GM04503 (cell line): ENCODE results near the gene QPCTL.

Experiments used
- DNase-seq: peaks from one replicate; pipeline ENCODE4 v3.0.0-alpha.2; 2012; ENCODE audit warnings: low read depth

Gene QPCTL

DNA sequence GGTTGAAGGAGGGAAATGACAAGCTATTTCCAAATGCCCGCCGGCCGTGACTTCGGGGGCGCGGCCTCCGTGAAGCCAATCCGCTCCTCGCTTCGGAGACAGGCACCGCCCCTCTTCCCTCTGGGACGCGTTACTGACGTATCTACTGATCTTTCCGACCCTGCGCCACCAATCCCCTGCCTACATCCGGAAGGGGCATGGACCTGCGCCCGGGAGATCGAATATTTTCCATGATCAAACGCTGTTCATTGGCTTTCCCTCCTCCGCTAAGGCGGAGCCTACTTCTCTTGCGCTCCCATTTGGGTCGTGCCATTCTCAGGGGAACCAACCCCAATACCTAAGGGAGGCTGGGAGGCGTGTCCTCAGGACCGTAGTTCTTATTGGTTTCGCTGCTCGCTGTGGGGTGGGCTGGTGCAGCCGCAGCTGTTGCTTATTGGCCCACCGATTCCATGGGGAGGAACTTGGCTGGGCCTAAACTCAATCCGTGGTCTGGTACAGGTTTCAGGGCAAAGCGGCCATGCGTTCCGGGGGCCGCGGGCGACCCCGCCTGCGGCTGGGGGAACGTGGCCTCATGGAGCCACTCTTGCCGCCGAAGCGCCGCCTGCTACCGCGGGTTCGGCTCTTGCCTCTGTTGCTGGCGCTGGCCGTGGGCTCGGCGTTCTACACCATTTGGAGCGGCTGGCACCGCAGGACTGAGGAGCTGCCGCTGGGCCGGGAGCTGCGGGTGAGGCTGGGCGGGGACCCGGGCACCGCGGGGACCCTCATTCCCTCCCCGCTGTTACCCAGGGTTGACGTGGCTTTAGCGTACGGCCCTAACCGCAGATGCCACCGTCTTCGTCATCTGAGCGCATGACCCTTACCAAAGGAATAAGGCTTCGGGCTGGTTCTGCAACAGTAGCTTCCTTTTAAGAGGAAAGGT lies at the start of gene QPCTL:
QPCTL (plus strand) TSS at position 480 of the 919 bp plus-strand sequence; CDS start at position 518, 38 bp downstream.
- DNase-seq, result peak; percentile 100

DNA sequence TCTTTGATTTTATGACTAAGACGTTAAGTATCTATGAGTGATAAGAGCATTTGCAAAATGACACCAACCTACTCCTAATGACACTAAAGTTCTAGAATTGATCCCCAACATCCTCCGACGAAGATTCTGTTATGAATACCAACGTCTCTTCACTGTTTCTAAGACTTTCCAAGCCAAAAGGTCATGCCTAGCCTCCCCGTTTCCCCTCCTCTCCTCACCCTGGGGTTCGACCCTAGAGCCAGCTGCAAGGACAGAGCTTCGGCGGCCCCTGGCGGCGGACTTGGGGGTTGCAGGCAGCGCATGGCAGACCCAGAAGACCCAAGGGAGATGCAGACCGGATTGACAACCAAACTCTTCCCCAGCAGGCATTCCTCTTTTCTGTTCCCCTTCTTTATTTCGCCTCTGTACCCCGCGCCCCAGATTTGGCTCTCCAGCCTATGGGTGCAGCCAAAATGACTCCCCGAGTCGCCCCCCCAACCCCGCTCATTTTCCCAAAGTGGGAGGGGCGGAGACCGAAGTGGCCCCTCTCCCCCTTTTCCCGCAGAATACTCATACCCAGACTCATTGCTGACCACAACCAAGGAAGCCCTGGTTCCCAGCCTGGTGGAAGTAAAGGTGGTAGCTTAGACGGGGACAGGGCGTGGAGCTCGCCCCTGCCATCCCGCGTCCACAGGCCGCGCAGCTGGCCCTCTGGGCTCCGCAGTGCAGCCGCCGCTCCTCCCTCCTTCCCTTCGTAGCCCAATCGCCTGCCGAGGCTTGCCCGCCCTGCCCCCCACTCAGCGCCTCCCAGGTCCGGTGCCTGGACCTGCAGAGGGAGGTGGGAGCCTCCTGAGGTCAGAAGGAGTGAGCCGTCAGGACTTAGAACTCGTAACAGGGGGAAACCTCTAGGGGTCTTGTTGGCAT lies 49.2 kb upstream of the QPCTL start:
- peak; percentile 31 for DNase-seq

DNA sequence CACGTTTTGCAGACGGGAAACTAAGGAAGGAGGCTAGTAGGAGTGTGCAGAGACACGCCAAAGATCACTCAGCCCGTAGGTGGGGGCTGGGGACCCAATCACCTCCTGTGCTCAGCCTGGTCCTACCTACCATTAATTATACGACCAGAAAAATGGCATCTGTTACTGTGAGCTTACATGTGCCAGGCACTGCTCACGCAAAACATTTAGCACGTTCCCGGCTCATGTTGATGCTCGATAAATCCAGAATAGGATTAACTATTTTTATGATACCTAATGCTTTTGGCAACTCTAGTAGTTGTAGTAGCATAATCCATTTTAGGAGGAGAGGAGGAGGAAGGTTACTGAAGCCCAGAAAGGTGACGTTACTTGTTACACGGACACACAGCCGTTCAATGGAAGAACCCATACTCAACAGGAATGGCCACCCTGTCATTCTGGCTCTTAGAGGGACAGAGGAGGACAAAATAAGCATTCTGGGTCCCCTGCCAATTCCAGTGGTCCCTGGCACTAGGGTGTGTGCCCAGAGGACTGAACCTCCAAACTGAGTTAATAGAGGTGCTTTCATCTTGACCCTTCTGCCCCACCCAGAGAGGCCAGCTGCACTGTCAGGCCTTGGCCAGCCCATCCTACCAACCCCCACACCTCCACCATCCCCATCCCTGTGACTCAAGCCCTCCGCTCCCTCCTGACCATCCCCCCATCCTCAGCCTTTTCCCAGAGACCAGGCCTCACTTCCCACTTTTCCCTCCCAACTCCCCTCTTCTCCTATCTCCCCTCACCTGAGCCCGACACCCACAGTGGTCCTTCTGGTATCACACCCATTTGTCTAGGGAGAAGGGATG lies 48.3 kb upstream of the QPCTL start:
- no peak for DNase-seq

DNA sequence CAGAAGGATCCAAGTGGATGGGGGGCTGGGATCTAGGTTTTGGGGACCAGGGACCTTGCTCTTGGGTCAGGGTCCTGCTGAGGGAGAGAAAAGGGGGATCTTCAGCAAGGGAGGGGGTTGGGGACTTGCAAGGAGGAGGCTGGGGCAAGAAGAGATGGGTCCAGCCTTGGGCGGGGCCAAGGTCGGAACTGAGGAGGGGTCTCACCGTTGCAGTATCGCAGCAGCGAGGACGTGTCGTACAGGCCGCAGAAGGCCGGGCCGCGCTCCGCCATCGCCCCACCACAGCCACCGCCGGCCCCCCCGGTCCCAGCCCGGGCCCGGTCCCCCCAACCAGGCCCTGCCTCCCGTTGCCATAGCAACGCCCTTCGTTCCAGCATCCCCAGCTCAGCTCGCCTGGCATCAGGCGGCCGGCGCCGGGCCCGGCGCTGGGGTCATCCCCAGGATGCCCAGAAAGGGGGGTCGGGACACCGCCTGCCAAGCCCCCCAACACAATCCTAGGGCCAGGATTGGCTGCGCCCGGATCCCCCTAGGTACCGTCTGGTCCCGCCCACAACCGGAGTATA lies 47.3 kb upstream of the QPCTL start:
- no peak for DNase-seq

DNA sequence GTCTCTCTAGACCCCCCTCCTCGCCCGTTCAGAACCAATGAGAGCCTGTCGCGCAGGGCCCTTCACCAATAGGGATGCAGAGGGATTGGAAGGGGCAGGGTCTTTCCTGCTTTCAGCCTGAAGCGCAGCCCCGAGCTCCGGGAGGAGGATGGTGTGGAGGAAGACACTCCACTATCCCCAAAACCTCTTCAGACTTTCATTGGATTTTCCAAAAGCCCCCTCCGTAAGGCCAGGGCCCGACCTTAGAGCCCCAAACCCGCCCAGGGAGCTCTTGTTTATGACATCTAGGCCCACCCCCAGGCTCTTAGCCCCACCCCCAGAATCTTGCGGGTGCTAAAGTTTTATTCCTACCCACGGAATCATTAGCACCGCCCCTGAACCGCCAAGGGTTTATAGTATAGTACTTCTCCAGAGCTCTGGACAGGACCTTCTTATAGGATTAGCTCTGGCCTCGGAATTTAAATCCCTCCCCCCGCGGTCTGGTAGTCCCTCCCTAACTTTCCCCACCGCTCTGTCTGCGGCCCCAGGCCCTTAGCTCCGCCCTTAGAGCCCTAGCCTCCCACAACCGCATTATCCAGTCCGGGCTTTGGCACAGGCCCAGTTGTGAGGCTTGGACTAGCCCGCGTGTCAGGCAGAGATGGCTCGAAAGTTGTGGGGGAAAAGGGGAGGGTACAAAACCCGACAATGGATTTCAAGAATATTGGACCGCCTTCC lies 46.7 kb upstream of the QPCTL start:
- no peak for DNase-seq

DNA sequence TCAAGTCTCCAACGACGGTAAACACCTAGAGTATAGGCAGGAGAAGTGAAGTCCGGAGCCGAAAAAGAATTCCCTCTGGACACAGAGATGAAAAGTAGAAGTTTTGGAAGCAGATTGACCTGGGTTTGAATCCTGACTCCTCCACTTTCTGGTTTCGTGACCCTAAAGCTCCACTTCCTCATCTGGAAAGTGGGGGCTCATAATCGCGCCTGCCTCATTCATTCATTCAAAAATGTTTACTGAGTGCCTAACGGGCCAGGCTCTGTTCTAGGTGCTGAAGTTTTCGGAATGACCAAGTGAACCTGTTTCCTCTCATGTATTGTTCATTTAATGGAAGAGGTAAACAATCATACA lies 46.1 kb upstream of the QPCTL start:
- no peak for DNase-seq

DNA sequence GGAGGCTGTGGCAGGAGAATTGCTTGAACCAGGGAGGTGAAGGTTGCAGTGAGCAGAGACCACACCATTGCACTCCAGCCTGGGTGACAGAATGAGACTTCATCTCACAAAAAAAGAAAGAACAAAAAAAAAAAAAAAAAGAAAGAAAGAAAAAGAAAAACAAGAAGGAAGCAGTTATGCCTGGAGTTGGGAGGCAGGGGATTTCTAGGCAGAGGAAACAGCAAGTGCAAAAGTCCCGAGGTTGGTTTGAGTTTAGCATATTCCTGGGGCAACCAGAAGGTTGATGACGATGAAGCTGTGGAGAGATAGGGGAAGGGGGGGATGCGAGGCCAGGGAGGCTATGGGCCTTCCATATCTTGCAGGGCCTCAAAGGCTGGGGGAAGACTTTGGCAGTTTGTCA lies 41.7 kb upstream of the QPCTL start:
- no peak for DNase-seq

DNA sequence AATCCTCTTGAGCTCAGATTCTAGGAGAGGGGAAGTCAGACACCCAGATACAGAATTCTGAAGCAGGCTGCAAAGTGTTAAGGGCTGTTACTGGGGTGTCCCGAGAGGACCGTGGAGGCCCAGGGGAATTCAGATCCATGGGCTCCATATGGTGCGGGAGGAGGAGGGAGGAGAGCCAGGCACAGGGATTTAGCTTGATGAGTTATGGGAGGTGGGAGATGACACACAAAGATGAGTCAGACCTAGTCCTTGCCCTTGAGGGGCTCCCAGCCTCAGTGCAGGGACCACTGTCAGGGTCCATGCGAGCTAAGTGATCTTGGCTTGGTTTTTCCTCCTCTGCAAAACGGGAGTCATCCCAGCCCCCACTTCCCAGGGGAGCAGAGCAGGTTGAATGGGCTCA lies 38.8 kb upstream of the QPCTL start:
- DNase-seq, result no peak

DNA sequence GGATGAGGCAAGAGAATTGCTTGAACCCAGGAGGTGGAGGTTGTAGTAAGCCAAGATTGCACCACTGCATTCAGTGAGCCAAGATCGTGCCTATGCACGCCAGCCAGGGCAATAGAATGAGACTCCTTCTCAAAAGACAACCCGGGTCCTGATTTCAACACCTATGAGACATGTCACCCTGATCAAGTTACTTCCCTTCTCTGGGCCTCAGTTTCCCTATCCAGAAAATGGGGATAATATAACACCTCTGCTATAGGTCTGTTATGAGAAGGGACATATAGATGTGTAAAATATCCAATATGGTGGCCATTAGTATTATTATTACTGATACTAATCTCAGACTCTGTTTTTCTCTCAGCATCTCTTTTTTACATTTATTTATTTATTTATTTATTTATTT lies 37.4 kb upstream of the QPCTL start:
- no peak for DNase-seq

DNA sequence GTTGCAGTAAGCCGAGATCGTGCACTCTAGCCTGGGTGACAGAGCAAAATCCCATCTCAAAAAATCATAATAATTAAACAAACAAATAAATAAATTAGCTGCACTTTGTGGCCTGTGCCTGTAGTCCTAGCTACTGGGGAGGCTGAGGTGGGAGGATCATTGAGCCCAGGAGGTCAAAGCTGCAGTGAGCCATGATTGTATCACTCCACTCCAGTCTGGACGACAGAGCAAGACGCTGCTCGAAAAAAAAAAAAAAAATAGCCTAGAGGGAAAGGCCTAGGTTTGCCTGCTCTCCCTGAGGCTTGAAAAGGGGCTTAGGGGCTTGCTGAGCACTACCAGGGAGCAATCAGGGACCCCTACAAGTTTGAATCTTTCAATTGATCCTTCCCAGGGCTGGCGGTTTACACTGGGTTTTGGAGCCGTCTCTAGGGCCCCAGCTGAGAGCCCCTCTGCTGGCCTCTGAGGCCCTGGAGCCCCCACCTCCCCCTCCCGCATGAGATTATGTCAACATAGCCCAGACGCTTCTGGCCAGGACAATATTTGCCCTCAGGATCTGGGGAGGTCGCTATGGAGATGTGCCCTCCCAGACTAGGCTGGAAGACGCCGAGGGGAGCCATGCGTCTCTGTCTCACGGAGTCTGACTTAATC lies 34.8 kb upstream of the QPCTL start:
- DNase-seq, result no peak

DNA sequence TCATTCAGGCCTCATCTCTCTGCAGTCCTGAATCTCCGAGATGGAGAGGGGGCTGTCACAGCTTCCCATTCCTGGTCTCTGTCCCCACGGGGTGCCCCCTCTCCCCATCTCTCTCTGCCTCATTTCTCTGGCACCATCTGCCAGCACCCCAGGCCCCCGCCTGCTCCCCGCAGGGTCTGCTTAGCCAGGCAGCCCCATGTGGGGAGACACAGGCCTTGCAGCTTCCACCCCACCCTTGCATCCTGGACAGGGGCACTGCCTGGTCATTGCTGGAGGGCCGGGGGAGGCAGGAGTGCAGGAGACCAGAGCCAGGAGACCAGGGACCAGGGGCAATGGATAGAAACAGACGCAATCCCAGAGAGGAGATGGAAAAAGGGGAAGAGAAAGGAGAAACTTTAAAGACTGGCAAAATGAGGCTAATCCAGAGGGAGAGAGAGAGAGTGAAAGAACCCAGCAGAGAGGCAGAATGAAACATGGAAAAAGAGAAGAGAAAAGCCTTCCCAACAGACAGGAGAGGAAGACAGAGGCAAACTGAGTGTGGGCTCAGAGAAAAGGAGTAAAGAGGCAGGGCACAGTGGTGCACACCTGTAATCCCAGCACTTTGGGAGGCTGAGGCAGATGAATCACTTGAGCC lies 33.3 kb upstream of the QPCTL start:
- no peak for DNase-seq

DNA sequence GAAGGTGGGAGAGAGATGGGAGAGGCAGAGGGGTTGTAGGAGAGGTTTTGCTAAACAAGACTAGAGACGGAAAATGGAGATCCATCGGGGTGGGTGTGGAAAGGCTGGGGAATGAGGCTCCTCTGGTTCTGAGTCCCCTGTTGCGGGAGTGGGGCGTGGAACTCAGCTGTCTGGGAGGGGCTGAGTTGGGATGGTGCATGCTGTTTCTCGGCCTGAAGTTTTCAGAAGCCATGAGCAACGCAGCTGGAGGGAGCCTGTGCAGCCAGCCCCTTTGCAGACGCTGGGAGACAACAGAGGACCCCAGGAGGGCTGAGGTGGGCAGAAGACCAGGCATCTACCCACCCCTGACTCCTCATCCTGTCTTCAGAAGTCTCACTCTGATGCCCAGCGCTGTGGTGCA lies 31.8 kb upstream of the QPCTL start:
- DNase-seq, result no peak

DNA sequence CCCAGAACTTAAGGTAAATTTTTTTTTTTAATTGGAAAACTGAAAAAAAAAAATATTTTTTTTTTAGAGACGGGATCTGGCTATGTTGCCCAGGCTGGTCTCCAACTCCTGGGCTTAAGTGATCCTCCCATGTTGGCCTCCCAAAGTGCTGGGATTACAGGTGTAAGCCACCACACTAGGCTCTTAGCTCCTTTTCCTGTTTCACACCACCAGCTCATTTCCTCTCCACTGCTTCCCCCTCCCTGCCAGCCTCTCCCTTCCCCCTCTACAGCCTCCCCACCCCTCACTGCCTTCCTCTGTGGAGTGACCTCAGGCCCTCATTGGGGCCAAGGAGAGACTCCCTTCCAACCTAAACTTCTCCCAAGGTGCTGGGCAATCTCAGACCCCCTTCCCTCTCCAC lies 28.7 kb upstream of the QPCTL start:
- DNase-seq, result no peak

DNA sequence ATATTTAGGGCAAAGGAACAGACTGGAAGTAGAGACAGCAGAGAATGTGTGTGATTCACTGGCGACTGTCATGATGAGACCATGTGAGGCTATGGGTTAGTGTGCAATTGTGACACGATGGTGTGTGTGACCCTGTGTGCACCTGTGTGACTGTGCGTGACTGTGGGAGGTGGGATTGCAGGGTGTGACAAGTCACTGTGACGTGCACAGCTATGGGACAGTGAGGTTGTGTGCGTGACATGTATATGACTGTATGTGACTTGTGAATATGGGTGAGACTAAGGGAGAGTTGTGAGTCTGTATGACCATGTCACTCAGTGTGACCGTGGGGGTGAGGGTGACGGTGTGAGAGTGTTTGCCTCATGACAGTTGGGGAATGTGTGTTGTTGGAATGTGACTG lies 27.9 kb upstream of the QPCTL start:
- DNase-seq, result no peak

DNA sequence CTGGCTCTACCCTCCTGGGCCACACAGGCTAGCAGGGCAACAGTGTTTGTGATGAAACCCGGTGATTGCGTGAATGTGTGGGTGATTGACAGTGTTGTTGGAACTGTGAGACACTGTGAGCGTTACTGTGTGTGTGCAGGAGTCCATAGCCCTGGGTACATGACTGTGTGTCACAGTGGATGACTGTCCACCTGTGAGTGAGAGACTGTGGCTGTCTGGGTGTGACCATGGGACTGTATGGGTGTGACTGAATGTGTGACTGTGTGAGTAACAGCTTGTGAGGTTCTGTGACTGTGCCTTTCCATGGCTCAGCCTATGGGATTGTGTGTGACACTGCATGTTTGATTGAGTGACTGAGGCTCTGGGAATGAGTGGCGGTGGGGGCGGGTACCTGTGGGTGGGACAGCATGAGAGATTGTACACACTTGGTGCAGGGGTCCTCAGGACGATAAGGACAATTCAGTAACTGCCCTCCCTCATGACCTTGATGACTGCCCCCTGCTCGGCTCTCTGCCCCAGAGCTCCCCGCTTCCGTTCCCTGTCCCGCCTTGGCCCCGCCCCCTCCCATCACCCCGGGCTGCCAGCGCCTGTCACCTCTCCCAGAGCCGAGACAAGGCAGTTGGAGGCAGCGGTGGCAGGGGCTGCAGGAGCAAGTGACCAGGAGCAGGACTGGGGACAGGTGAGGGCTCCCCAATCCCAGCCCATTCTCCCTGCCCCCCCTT lies 24.7 kb upstream of the QPCTL start, which contains the start of gene GIPR:
GIPR (plus strand) TSS at position 602 of the 722 bp plus-strand sequence. CDS start 1,300 bp downstream, outside the sequence.
- no peak for DNase-seq

DNA sequence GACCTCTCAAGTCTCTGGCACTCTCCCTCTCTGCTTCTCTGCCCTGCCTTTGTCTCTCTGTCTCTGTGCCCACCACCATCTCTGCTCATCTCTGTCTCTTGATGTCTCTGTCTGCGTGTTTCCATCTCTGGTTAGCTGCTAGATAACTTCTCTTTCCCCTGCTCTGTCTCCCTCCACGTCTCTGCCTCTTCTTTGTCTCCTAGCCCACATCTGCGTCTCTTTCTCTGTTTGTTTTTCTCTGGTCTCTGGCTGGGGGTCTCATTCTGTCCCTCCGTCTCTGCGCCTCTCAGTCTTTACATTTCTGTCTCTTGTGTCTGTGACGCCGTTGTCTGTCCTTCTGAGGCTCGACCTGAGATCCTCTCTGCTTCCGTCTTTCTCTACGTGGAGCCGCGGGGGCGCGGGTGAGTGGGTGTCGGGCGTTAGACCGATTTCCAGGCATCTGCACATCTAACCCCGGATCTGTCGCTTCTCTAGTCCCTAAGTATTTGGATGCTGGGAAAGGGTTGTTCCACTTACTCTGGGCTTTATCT lies 24.1 kb upstream of the QPCTL start:
- DNase-seq, result no peak

DNA sequence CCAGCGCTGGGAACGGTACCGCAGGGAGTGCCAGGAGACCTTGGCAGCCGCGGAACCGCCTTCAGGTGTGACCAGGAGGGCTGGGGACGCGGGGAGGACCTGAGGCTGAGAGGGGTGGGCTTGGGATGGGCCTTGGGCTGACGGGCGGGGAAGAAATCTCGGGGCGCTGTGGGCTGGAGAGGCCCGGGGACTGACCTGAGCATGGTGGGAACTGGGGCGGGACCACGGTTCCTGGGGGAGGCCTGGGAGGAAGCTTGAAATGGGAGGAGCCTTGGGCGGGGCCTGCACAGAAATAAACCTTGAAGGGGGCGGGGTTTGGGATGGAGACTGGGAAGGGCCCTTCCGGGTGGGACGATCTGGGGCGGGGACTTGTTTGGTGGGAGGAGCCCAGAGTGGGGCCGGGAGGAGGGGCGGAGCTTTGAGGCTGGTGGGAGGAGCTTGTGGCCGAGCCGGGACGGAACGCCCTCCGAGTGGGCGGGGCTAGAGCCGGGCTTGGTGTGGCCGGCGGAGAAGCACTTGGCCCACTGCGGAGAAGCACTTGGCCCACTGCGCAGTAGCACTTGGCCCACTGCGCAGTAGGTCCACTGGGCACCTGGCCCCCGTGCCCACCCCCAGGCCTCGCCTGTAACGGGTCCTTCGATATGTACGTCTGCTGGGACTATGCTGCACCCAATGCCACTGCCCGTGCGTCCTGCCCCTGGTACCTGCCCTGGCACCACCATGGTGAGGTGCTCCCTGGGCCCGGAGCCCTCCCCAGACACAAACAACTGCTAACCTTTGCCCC lies 21.6 kb upstream of the QPCTL start:
- no peak for DNase-seq

DNA sequence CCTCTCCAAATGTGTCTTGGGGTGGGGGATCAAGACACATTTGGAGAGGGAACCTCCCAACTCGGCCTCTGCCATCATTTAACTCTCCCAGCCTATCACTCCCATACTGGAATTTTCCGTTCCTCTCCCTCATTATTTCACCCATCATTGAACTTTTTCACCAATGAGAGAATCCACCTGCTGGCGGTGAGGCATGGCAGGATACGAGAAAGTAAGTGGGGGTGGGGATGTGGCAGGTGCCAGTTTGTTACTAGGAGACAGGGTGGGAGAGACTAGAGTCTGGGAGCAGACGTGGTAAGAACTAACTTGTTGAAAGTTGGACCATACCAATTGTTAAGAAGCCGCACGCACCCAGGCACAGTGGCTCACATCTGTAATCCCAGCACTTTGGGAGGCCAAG lies 17.5 kb upstream of the QPCTL start:
- no peak for DNase-seq
